ENCODE measurements around the gene EFCAB11.

- TF ChIP-seq CTCF (IDR thresholded peaks at IDR 0.05) (peak; percentile 17), EZH2 (IDR thresholded peaks at IDR 0.05; ENCODE audit: borderline replicate concordance, insufficient read depth, low read depth, low read length, poor library complexity, severe bottlenecking) (no peak)
These were observed 1.5 kb upstream of the EFCAB11 start, which contains the start of gene TDP1 for GRCh38 chr14:89955745-89956660.

Measured in B cell (primary cell).